Parathyroid adenoma (tissue), 2 donors: ENCODE data around the gene HORMAD2.

Source experiments
- H2AFZ ChIP-seq: fragments of 300-600 bp; sonication (generic); one replicate; pipeline ENCODE4 v1.7.0; 2017; ENCODE audit warnings: antibody characterized with exemption, mild to moderate bottlenecking
- H3K27ac ChIP-seq: fragments of 300-600 bp; sonication (generic); one replicate; pipeline ENCODE4 v1.7.0; 2017
- H3K27me3 ChIP-seq: fragments of 300-600 bp; sonication (generic); one replicate; pipeline ENCODE4 v1.7.0; 2017; ENCODE audit warnings: low read length; ENCODE audit not compliant: control insufficient read depth, insufficient read depth
- H3K36me3 ChIP-seq: fragments of 300-600 bp; sonication (generic); one replicate; pipeline ENCODE4 v1.7.0; 2017; ENCODE audit warnings: low read length; ENCODE audit not compliant: control insufficient read depth, insufficient read depth
- H3K4me1 ChIP-seq: fragments of 300-600 bp; sonication (generic); one replicate; pipeline ENCODE4 v1.7.0; 2017; ENCODE audit warnings: control low read depth
- H3K4me2 ChIP-seq: fragments of 300-600 bp; sonication (generic); one replicate; pipeline ENCODE4 v1.7.0; 2017; ENCODE audit warnings: low read length
- H3K4me3 ChIP-seq: fragments of 300-600 bp; sonication (generic); one replicate; pipeline ENCODE4 v1.7.0; 2017; ENCODE audit warnings: low read depth, low read length
- H3K79me2 ChIP-seq: fragments of 300-600 bp; sonication (generic); one replicate; pipeline ENCODE4 v1.7.0; 2017; ENCODE audit warnings: control low read depth
- H3K9ac ChIP-seq: fragments of 300-600 bp; sonication (generic); one replicate; pipeline ENCODE4 v1.7.0; 2017; ENCODE audit warnings: mild to moderate bottlenecking
- H3K9me3 ChIP-seq: fragments of 300-600 bp; sonication (generic); one replicate; pipeline ENCODE4 v1.7.0; 2017; ENCODE audit warnings: low read length; ENCODE audit not compliant: control insufficient read depth
- CTCF ChIP-seq: fragments of 300-600 bp; sonication (generic); IDR thresholded peaks from one replicate; pipeline ENCODE4 v1.7.0; 2017; ENCODE audit warnings: antibody characterized with exemption, mild to moderate bottlenecking
- donor health status: primary hyperparathyroidism.

The HORMAD2 gene

GRCh38 chr22:30128511-30128910 lies 48.2 kb downstream of the HORMAD2 start:
- Histone ChIP-seq H3K27ac (no peak overlapping the region), H2AFZ (no peak overlapping the region), H3K27me3 (no peaks in the 10 kb centered on the region), H3K79me2 (no peaks in the 10 kb centered on the region), H3K36me3 (no peaks in the 10 kb centered on the region), H3K9me3 (no peaks in the 10 kb centered on the region), H3K4me2 (no peak overlapping the region), H3K4me3 (no peak overlapping the region), H3K9ac (no peak overlapping the region), H3K4me1 (no peaks in the 10 kb centered on the region)
- TF ChIP-seq CTCF = no peak

GRCh38 chr22:30129636-30130035 lies 49.4 kb downstream of the HORMAD2 start:
- no peak overlapping the region for H3K4me2 ChIP-seq
- no peaks in the 10 kb centered on the region for H3K79me2 ChIP-seq
- no peak for TF ChIP-seq CTCF
- H3K9ac ChIP-seq = no peak overlapping the region
- no peaks in the 10 kb centered on the region for H3K36me3 ChIP-seq
- no peaks in the 10 kb centered on the region for H3K9me3 ChIP-seq
- no peak overlapping the region for H3K4me3 ChIP-seq
- no peak overlapping the region for H3K27ac ChIP-seq
- no peak overlapping the region for H2AFZ ChIP-seq
- no peaks in the 10 kb centered on the region for H3K27me3 ChIP-seq
- no peaks in the 10 kb centered on the region for H3K4me1 ChIP-seq

GRCh38 chr22:30132290-30132996 lies 52.2 kb downstream of the HORMAD2 start:
- Histone ChIP-seq H3K4me3 (no peak overlapping the region), H3K4me2 (no peak overlapping the region), H3K4me1 (no peaks in the 10 kb centered on the region), H3K79me2 (no peaks in the 10 kb centered on the region), H3K27me3 (no peaks in the 10 kb centered on the region), H3K9me3 (no peaks in the 10 kb centered on the region), H3K36me3 (no peaks in the 10 kb centered on the region), H3K9ac (no peak overlapping the region), H3K27ac (no peak overlapping the region), H2AFZ (no peak overlapping the region)
- TF ChIP-seq CTCF = no peak

GRCh38 chr22:30140414-30140813 lies 60.1 kb downstream of the HORMAD2 start:
- no peak for TF ChIP-seq CTCF
- Histone ChIP-seq H3K4me3 (no peak overlapping the region), H3K36me3 (no peaks in the 10 kb centered on the region), H2AFZ (no peak overlapping the region), H3K4me1 (no peaks in the 10 kb centered on the region), H3K79me2 (no peaks in the 10 kb centered on the region), H3K9me3 (no peaks in the 10 kb centered on the region), H3K4me2 (no peak overlapping the region), H3K27ac (no peak overlapping the region), H3K27me3 (no peaks in the 10 kb centered on the region), H3K9ac (no peak overlapping the region)

- no peak overlapping the region for H3K9ac ChIP-seq
- H3K27ac ChIP-seq = no peak overlapping the region
- no peaks in the 10 kb centered on the region for H3K9me3 ChIP-seq
- no peaks in the 10 kb centered on the region for H3K4me1 ChIP-seq
- no peaks in the 10 kb centered on the region for H3K79me2 ChIP-seq
- no peaks in the 10 kb centered on the region for H3K27me3 ChIP-seq
- no peak overlapping the region for H2AFZ ChIP-seq
- no peak overlapping the region for H3K4me2 ChIP-seq
- no peak overlapping the region for H3K4me3 ChIP-seq
- no peak for TF ChIP-seq CTCF
- no peaks in the 10 kb centered on the region for H3K36me3 ChIP-seq
These were observed 63.0 kb downstream of the HORMAD2 start for GRCh38 chr22:30143265-30143664.
